ENCODE measurements around the gene RMI1.
"Not testable (repeated sequence)": the region's sequence is repeated elsewhere in the genome, so short reads cannot be mapped to it uniquely, and the experiment has no call there.

The RMI1 gene

GRCh38 chr9:83980395-83981125 lies at the start of gene RMI1:
Gene RMI1, plus strand, starts transcription at chr9:83980805. Its CDS starts 20,182 bp downstream, at chr9:84000987.
- DNase-seq (ENCODE audit: low read depth), result peak; percentile 98

- no peak for DNase-seq (ENCODE audit: low read depth)
Measured at GRCh38 chr9:83930881-83931280, 49.7 kb upstream of the RMI1 start.

- DNase-seq (ENCODE audit: low read depth), result no peak
Measured at GRCh38 chr9:83932011-83932410, 48.6 kb upstream of the RMI1 start.

DNA sequence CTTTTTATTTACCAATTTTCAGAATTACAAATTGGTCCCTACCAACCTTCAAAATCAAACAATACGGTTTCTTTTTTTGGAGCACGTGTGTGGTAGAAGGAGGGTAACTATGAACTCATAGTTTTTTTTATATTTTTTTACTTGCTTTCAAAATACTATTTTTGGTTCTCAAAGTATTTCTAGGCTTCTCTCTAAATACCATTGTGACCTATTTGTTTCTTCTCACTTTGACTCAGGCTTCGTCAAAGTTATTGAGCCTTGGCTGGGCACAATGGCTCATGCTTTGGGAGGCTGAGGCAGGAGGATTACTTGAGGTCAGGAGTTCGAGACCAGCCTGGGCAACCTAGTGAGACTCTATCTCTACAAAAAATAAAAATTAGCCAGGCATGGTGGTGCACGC lies 47.8 kb upstream of the RMI1 start:
- DNase-seq (ENCODE audit: low read depth), result no peak

GRCh38 chr9:83933790-83934189 lies 46.8 kb upstream of the RMI1 start:
- DNase-seq (ENCODE audit: low read depth), result no peak

DNA sequence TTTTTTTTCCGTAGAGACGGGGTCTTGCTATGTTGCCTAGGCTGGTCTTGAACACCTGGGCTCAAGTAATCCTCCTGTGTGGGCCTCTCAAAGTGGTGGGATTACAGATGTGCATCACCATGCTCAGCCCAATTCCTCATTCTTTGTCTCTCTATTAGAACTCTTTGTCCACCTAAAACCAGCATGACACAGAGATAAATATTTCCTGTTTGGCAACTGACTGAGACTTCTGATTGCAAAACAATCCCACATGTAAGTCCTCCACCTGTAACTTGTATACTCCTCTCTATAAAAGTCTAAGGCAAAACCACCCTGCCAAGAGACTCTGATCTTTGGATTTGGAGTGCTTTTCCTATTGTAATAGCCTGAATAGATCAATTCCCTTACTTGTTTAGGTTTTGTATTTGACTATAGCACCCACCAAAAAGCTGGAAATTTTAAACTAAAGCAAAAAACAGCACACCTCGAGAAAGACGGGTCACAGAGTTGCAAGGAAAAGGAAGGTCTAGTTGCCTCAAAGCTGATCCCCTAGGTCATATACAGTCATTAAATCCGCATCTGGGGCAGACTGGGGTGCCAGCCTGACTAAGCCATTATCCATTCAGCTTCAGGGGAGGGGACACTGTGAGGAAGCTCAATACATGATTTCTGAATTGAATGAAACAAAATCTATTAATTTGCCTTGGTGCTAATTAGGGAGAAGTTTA lies 45.9 kb upstream of the RMI1 start:
- DNase-seq (ENCODE audit: low read depth), result no peak

DNA sequence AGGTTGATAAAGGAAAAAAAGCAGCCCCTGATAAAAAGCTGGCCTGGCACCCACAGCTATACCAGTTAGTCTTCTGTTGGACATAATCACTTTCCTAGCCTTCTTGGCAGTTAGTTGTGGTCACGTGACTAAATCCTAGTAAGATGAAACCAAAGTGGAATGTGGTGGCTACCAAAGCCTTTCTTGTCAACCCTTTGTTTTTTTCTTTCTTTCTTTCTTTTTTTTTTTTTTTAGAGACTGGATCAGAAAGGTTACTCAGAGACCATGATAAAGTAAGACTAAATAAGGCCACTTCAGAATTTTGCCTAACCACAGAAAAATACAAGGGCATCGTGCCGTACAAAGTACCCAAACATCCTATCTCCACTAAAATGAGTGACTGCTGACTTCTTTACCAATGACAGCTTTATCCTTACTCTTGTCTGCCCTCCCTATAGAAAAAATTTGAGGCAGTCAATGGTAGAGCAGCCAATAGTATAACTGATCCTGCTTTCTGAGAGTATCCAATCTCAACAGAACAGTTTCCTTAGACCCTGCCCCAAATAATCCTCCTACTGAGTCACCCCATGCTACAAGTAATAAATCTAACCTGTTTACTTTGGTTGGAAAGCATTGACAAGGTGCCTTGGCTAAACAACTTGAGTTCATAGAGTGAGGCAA lies 45.2 kb upstream of the RMI1 start:
- no peak for DNase-seq (ENCODE audit: low read depth)

GRCh38 chr9:83936523-83936922 lies 44.1 kb upstream of the RMI1 start:
- DNase-seq (ENCODE audit: low read depth), result no peak

DNA sequence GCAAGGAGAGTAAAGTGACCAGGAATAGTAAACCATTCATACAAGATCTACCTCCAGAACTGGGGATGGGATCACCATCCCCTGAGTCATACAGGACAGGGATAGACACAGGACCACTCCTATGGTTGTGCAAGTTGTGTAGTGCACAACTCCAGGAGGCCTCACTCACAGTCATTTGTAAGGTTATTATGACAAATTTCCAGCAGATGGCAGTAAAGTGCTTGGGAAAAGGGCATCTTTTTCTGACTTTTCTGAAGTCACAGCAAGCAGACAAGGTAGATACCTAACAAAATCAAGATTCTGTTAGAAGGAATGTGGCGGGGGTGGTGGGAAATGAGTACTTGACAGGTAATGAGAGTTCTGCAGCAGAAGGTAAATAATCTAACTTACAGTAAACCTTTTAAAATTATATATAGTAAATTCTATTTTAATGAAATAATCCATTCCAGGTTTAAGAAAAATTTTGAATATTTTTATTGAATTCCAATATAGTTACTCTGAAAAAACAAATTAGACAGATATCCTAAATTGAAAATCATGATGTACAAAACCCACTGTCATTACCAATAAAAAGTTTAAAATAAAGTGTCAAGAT lies 42.6 kb upstream of the RMI1 start:
- DNase-seq (ENCODE audit: low read depth), result no peak

GRCh38 chr9:83940590-83941303 lies 39.9 kb upstream of the RMI1 start:
- DNase-seq (ENCODE audit: low read depth), result no peak

DNA sequence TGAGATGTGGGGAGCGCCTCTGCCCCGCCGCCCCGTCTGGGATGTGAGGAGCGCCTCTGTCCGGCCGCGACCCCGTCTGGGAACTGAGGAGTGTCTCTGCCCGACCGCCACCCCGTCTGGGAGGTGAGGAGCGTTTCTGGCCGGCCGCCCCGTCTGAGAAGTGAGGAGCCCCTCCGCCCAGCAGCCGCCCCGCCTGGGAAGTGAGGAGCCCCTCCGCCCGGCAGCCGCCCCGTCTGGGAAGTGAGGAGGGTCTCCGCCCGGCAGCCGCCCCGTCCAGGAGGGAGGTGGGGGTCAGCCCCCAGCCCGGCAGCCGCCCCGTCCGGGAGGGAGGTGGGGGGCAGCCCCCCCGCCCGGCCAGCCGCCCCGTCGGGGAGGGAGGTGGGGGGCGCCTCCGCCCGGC lies 32.5 kb upstream of the RMI1 start:
- not testable (repeated sequence) for DNase-seq (ENCODE audit: low read depth)

DNA sequence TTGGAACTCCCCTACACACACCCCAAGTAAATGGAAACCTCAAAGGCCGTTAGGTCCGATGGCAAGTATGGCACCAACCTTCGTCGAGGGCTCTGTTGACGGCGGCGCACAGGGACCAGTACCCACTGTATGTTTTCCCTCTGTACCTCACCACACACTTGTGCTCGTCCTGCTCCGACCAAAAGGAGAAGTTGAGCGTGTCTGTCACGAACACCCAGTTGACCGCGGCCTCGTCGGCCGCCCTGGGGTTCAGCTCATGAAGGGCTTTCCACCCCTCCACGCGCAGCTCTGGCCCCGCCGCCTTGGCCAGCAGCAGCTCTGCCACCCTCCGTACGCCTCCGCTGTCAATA lies 24.5 kb upstream of the RMI1 start:
- DNase-seq (ENCODE audit: low read depth), result no peak

GRCh38 chr9:83956436-83957247 lies 24.0 kb upstream of the RMI1 start:
- DNase-seq (ENCODE audit: low read depth), result peak; percentile 47

DNA sequence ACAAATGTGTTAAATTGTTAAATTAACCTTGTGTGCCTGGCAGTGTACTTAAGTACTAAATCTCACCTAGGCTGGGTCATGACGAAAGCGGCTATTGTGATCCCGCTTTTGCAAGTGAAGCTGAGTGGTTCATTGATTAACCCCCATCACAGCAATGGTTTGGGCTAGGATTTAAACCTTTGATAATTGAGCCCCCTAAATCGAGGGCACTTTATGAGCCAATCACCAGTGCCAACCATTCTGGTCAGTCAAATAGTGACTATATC lies 23.4 kb upstream of the RMI1 start:
- no peak for DNase-seq (ENCODE audit: low read depth)

DNA sequence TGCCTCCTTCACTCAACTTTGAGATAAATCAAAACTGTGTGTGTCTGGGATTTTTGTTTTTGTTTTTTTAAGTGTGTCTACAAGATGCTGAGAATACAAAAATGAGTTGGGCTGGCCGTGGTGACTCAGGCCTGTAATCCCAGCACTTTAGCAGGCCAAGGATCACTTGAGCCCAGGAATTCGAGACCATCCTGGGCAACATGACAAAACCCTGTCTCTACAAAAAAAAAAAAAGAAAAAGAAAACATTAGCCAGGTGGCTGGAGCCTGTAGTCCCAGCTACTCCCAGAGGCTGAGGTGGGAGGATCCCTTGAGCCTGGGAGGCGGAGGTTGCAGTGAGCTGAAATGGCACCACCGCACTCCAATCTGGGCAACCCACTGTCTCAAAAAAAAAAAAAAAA lies 21.5 kb upstream of the RMI1 start:
- DNase-seq (ENCODE audit: low read depth), result no peak

DNA sequence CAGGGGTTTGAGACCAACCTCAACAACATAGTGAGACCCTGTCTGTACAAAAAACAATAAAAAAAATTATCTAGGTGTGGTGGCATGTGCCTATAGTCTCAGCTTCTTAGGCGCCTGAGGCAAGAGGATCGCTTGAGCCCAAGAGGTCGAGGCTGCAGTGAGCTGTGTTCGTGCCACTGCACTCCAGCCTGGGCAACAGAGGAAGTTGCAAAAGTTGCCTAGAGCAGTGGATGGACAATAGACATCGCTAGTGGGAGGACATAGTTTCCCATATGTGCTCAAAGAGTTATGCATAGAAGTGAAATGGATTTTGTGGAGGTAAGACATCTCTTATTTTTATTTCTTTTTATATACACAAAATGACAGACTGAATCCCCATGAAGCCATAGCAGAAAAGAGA lies 19.6 kb upstream of the RMI1 start:
- no peak for DNase-seq (ENCODE audit: low read depth)

DNA sequence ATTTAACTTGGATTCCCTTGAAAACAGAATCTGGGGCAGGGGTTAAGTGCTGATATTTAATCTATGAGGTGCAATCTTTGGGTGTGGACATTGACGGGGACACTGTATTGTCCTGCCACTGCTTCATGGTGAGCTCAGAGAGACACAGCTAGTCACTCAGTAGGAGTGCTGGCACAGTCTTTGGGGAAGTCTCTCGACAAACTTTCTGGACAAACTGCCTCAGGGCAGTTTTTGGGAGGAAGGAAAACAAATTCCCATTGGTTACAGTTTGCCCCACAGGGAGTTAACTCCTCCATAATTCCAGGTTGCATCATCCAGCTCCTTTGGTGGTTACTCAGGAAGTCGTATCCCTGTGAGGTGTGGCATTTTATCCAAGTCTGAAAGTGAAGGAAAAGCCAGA lies 18.4 kb upstream of the RMI1 start:
- DNase-seq (ENCODE audit: low read depth), result no peak

GRCh38 chr9:83964973-83965349 lies 15.6 kb upstream of the RMI1 start:
- no peak for DNase-seq (ENCODE audit: low read depth)

DNA sequence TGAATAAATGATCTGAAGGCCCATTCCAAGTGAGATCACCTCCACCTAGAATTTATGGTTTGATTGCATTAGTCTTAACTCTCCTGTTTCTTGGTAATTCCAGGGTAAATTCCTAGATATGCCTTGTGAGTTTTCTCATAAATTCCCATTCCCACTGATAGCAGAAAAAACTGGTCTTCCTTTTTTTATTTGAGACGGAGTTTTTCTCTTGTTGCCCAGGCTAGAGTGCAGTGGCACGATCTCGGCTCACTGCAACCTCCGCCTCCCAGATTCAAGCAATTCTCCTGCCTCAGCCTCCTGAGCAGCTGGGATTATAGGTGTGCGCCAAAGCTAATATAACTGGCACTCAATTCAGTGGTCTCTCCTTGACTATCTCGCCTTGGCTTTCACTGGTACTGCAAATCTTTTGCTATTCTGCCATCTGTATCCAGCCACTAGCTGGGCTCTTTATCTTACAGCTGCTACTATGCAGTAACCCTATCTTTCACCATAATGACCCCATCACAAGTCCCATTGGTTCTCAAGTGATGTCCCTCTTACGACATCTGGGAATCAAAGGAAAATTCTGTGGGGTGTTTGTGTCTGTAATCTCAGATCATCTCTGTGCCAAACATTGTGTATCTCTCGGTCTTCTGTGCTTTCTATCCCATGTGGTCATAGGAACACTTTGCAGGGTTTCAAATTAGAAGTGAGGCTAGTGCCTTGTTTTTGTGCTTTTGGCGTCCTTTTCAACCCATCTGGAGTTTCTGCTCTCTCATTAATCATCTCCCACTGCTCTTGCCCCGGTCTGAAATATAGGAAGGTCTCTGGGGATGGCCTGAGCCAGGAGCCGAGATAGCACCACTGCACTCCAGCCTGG lies 15.0 kb upstream of the RMI1 start:
- DNase-seq (ENCODE audit: low read depth), result no peak

- no peak for DNase-seq (ENCODE audit: low read depth)
Measured at GRCh38 chr9:83966209-83966582, 14.4 kb upstream of the RMI1 start.

- no peak for DNase-seq (ENCODE audit: low read depth)
Measured at GRCh38 chr9:83967073-83967472, 13.5 kb upstream of the RMI1 start.
